IPS DF 19.7 (cell line): ENCODE measurements around the gene C1QL3.

Source experiments
- DNase-seq: peaks from one replicate; pipeline ENCODE4 v3.0.0-alpha.2; 2013; ENCODE audit warnings: low read depth, low spot score

Gene C1QL3

GRCh38 chr10:16493884-16494536, 27.7 kb downstream of the C1QL3 start:
- DNase-seq, result no peak

- no peak for DNase-seq
Observed at GRCh38 chr10:16491933-16492332, 29.7 kb downstream of the C1QL3 start.

DNA sequence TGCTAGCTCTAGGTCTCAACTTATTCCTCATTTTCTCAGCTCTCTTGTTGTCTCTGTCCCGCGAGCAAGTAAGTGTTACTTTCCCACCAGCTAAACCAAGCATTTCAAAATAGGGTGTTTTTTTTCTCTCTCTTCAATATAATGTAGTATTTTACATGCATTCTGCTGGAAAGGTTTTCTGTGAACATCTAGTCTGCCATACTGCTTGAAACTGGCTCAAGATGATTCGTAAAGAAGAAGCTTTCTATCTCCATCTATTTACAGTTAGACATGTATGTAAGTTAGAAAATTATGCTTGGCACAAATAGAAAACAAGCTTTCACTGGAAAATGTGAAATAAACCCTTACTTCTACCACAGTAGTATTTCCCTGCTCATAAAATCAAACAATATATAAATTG, 31.2 kb downstream of the C1QL3 start:
- no peak for DNase-seq

- DNase-seq, result no peak
Observed at GRCh38 chr10:16483241-16483917, 38.3 kb downstream of the C1QL3 start.

- DNase-seq, result no peak
Observed at GRCh38 chr10:16481052-16481728, 40.5 kb downstream of the C1QL3 start.

GRCh38 chr10:16478801-16479200, 42.9 kb downstream of the C1QL3 start:
- no peak for DNase-seq

GRCh38 chr10:16477757-16478156, 43.9 kb downstream of the C1QL3 start:
- DNase-seq, result no peak

DNA sequence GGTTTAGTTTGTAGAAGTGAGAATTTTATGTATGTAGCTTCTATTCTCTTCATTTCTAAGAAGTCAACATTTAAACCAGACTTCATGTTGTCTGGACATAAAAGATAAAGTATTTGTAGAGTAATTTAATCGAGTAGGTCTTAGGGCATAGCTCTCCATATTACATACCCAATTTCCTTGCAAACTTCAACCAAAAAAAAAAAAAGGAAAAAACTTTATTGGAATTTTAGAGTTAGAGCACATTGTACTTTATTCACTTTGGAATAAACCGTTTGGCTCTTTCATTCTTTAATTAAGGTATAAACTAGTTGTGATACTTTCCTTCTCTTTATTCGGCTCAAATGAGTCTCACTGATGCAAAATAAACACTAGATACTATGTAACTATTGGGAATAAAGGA, 48.9 kb downstream of the C1QL3 start:
- no peak for DNase-seq

GRCh38 chr10:16470747-16471146, 50.9 kb downstream of the C1QL3 start:
- DNase-seq, result no peak

DNA sequence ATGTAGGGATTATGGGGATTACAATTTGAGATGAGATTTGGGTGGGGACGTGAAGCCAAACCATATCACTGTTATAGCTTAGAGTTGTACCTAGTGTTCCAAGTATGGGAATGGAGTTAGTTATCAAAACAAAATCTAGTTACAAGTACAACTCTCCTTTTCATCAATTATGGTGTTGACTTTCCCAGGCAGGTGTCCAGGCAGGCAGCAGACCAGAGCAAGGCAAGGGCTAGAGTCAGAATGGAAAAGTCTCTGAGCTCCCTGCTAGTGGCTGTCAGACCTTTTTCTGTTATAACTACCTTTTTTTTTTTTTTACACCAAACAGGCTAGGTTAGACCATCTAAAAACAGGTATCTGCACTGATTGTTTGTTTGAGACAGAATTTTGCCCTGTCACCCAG, 55.7 kb downstream of the C1QL3 start:
- no peak for DNase-seq
